ENCODE results near the gene KAT5. TPM values are rescaled to one million over a fixed set of nuclear protein-coding genes. Genes with fewer than 3 reads are reported as not detected.
"Not testable (repeated sequence)": the region's sequence is repeated elsewhere in the genome, so short reads cannot be mapped to it uniquely, and the experiment has no call there.

The KAT5 gene
- total and polyA plus RNA-seq, 2 donors (not counting 3 experiments of a cell fraction or from before 2014, with no cell fraction given) = 35.8 to 48.8 TPM

GRCh38 chr11:65685981-65686380 is 26.1 kb upstream of the KAT5 start:
- Histone ChIP-seq H3K4me2 (ENCODE audit: insufficient read depth, low read length) (no peak overlapping the region), H4K20me1 (replicated peaks; ENCODE audit: control insufficient read depth, extremely low read depth, insufficient read depth, low read length) (no peaks in the 10 kb centered on the region), H3K79me2 (ENCODE audit: control insufficient read depth, insufficient read depth, low read length) (no peaks in the 10 kb centered on the region), H3K4me3 (replicated peaks in 1 of 3; ENCODE audit: insufficient read depth in 1 of 3, low read depth in 1 of 3, low read length in 3 of 3) (no peak overlapping the region), H3K4me1 (ENCODE audit: control insufficient read depth, extremely low read depth, insufficient read depth, low read length) (no peaks in the 10 kb centered on the region), H2AFZ (ENCODE audit: low read depth, low read length) (no peak overlapping the region), H3K9me3 (replicated peaks; ENCODE audit: control insufficient read depth, insufficient read depth, low read length) (no peaks in the 10 kb centered on the region), H3K9ac (replicated peaks; ENCODE audit: extremely low read depth, insufficient read depth, low read length) (no peak overlapping the region), H3K27ac (ENCODE audit: insufficient read depth, low read depth, low read length) (no peak overlapping the region), H3K27me3 (ENCODE audit: control insufficient read depth in 2 of 2, insufficient read depth in 2 of 2, low read length in 2 of 2) (peaks cover 11 to 16% of the 10 kb centered on the region in 2 experiments), H3K36me3 (ENCODE audit: control insufficient read depth in 2 of 2, extremely low read depth in 1 of 2, insufficient read depth in 2 of 2, low read length in 2 of 2) (no peaks in the 10 kb centered on the region), H3K9me1 (replicated peaks; ENCODE audit: control insufficient read depth, extremely low read depth, insufficient read depth, low read length) (no peaks in the 10 kb centered on the region)
- ChIA-PET POLR2A (no interaction called here), CTCF (no interaction called here)
- DNase-seq (ENCODE audit: low read depth, low spot score) = no peak
- intact Hi-C loops (cut with micrococcal nuclease) = no loop called here
- FAIRE-seq = no peak
- TF ChIP-seq MAX (IDR thresholded peaks at IDR 0.05; ENCODE audit: insufficient read depth, insufficient read length) (no peak), CTCF (IDR thresholded peaks at IDR 0.05; ENCODE audit: extremely low read depth in 1 of 2, insufficient read depth in 1 of 2, low read depth in 1 of 2, low read length in 2 of 2) (no peak)
- no TSS peak for BruUV-seq (replicated peaks)
- dilution Hi-C loops (cut with MboI; ENCODE audit: extremely low pct_ligation_motif_present, low sequenced_read_pairs) = no loop called here

GRCh38 chr11:65691847-65692246 is 20.2 kb upstream of the KAT5 start:
- H3K9me3 ChIP-seq (replicated peaks; ENCODE audit: control insufficient read depth, insufficient read depth, low read length); H3K27ac ChIP-seq (ENCODE audit: insufficient read depth, low read depth, low read length); H3K4me3 ChIP-seq (replicated peaks in 1 of 3; ENCODE audit: insufficient read depth in 1 of 3, low read depth in 1 of 3, low read length in 3 of 3); H3K9ac ChIP-seq (replicated peaks; ENCODE audit: extremely low read depth, insufficient read depth, low read length); FAIRE-seq; BruUV-seq (replicated peaks); intact Hi-C loops (cut with micrococcal nuclease); H3K79me2 ChIP-seq (ENCODE audit: control insufficient read depth, insufficient read depth, low read length); H3K4me1 ChIP-seq (ENCODE audit: control insufficient read depth, extremely low read depth, insufficient read depth, low read length); dilution Hi-C loops (cut with MboI; ENCODE audit: extremely low pct_ligation_motif_present, low sequenced_read_pairs); H2AFZ ChIP-seq (ENCODE audit: low read depth, low read length); H3K27me3 ChIP-seq (ENCODE audit: control insufficient read depth in 2 of 2, insufficient read depth in 2 of 2, low read length in 2 of 2); H4K20me1 ChIP-seq (replicated peaks; ENCODE audit: control insufficient read depth, extremely low read depth, insufficient read depth, low read length); POLR2A ChIA-PET; H3K36me3 ChIP-seq (ENCODE audit: control insufficient read depth in 2 of 2, extremely low read depth in 1 of 2, insufficient read depth in 2 of 2, low read length in 2 of 2); DNase-seq (ENCODE audit: low read depth, low spot score); H3K4me2 ChIP-seq (ENCODE audit: insufficient read depth, low read length); H3K9me1 ChIP-seq (replicated peaks; ENCODE audit: control insufficient read depth, extremely low read depth, insufficient read depth, low read length): not testable (repeated sequence)
- CTCF ChIA-PET = interaction anchor here (1.4 to 4.2 kb wide), 2 partner anchors 13 to 20 kb away, joined by 5 to 13 read pairs; partner anchors contain the start of gene KAT5

Data from endothelial cell of umbilical vein (primary cell).